ENCODE results near the gene CCNY.

DNA sequence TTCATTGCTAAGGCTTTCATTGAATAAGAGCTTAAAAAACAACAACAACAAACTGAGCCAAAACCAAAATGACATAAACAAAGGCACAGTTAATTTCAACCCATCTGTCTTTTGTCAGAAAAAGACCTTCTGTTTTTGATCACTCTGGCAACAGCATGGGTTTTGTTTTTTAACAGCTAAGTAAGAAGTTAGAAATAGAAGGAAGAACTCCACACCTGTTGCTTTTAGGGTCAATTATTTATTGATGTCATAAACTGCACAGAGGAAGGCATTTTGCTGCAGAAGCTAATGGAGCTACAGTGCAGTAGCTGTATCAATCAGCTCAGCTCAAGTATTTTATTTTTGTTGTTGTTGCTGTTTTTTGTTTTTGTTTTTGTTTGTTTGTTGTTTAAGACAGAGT is 252.5 kb downstream of the CCNY start:
- TF ChIP-seq, protein P1, sequence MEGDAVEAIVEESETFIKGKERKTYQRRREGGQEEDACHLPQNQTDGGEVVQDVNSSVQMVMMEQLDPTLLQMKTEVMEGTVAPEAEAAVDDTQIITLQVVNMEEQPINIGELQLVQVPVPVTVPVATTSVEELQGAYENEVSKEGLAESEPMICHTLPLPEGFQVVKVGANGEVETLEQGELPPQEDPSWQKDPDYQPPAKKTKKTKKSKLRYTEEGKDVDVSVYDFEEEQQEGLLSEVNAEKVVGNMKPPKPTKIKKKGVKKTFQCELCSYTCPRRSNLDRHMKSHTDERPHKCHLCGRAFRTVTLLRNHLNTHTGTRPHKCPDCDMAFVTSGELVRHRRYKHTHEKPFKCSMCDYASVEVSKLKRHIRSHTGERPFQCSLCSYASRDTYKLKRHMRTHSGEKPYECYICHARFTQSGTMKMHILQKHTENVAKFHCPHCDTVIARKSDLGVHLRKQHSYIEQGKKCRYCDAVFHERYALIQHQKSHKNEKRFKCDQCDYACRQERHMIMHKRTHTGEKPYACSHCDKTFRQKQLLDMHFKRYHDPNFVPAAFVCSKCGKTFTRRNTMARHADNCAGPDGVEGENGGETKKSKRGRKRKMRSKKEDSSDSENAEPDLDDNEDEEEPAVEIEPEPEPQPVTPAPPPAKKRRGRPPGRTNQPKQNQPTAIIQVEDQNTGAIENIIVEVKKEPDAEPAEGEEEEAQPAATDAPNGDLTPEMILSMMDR (IDR thresholded peaks at IDR 0.05; ENCODE audit: poor library complexity): no peak
- TF ChIP-seq EZH2 (IDR thresholded peaks at IDR 0.05; ENCODE audit: borderline replicate concordance): no peak
- TF ChIP-seq EZH2phosphoT487 (IDR thresholded peaks at IDR 0.05; ENCODE audit: low read depth, severe bottlenecking, unreplicated experiment): no peak

Measured in hepatocyte (in vitro differentiated cells).